GM10248 (cell line): ENCODE data around the gene BAZ1B.
"Not testable (repeated sequence)": the region's sequence is repeated elsewhere in the genome, so short reads cannot be mapped to it uniquely, and the experiment has no call there.

Experiments used
- CTCF ChIA-PET: fragments of 300-600 bp; sonication (Branson Sonifier 250); formaldehyde crosslinking; extraction: SDS; loops from one replicate; lab custom pipeline; 2021; ENCODE audit warnings: antibody characterized with exemption; lab: Yijun Ruan, JAX
- POLR2A ChIA-PET: fragments of 350-650 bp; sonication (Branson Sonifier 250); formaldehyde crosslinking; extraction: SDS; loops from one replicate; lab custom pipeline; 2020; ENCODE audit warnings: antibody characterized with exemption; lab: Yijun Ruan, JAX
- DNase-seq: peaks from one replicate; pipeline ENCODE4 v3.0.0; 2012; ENCODE audit errors: extremely low spot score
- CTCF ChIP-seq: IDR thresholded peaks from 2 replicates; pipeline ENCODE4 v1.5.1; 2012; ENCODE audit warnings: mild to moderate bottlenecking, low read depth; ENCODE audit errors: extremely low read depth, missing control alignments, control extremely low read depth

Gene BAZ1B

GRCh38 chr7:73504017-73504416, 18.1 kb downstream of the BAZ1B start:
- DNase-seq = no peak
- TF ChIP-seq CTCF = no peak
- POLR2A ChIA-PET = no interaction called here
- CTCF ChIA-PET = interaction anchor here (1.0 to 1.2 kb wide), 2 partner anchors 14 to 27 kb away, joined by 4 read pairs; no protein-coding TSS in a partner anchor

GRCh38 chr7:73503229-73503628, 18.9 kb downstream of the BAZ1B start:
- POLR2A ChIA-PET = no interaction called here
- TF ChIP-seq CTCF = no peak
- CTCF ChIA-PET = interaction anchor here (1.0 kb wide), 1 partner anchor 15 kb away, joined by 4 read pairs; no protein-coding TSS in a partner anchor
- no peak for DNase-seq

GRCh38 chr7:73496626-73497025, 25.5 kb downstream of the BAZ1B start:
- POLR2A ChIA-PET = interaction anchor here (1.3 kb wide), 1 partner anchor 29 kb away, joined by 5 read pairs; no protein-coding TSS in a partner anchor
- CTCF ChIA-PET = no interaction called here
- no peak for TF ChIP-seq CTCF
- no peak for DNase-seq

GRCh38 chr7:73495507-73495906, 26.6 kb downstream of the BAZ1B start:
- CTCF ChIA-PET, DNase-seq, POLR2A ChIA-PET: not testable (repeated sequence)

GRCh38 chr7:73489976-73490375, 32.1 kb downstream of the BAZ1B start:
- TF ChIP-seq CTCF = no peak
- no peak for DNase-seq
- POLR2A ChIA-PET = no interaction called here
- CTCF ChIA-PET = interaction anchor here (2.0 kb wide), 1 partner anchor 38 kb away, joined by 7 read pairs; no protein-coding TSS in a partner anchor

GRCh38 chr7:73487486-73487885, 34.6 kb downstream of the BAZ1B start:
- CTCF ChIA-PET = interaction anchor here (0.9 to 2.1 kb wide), 3 partner anchors 11 to 36 kb away, joined by 3 to 12 read pairs (median 3); no protein-coding TSS in a partner anchor
- DNase-seq = no peak
- POLR2A ChIA-PET = no interaction called here
- no peak for TF ChIP-seq CTCF

GRCh38 chr7:73483171-73483570, 38.9 kb downstream of the BAZ1B start:
- CTCF ChIA-PET = no interaction called here
- DNase-seq = no peak
- TF ChIP-seq CTCF = no peak
- POLR2A ChIA-PET = no interaction called here
